ENCODE results near the gene CENPP.

Gene CENPP

DNA sequence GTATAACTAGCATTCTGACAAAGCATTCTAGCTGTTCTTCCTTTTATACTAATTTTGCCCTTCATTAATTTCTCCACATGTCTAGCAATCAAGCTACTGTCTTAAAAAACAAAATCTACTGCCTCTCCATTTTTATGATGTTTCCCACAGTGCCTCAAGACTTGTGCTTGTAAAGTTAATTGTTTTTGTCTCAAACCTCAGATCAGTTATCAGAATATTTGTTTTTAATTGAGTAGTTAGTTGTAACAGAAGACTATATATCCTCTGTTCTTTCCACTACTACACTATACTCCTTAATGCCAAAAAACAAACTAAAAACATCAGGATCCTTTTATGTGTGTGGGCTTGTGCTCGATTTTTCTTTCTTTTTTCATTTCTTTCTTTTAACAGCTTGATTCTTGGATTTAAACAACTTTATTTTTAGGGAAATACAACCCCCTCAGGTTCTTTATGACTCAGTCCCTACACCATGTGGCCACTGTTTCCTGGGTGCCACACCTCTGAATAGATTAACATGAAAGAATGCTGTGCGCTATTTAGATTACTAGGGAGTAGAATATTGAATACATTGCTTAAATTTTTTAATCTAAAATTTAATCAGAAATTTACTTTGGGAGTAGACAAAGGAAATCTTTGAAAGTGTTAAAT, 155.4 kb downstream of the CENPP start:
- DNase-seq (ENCODE audit: low read depth in 2 of 2) = no peak

DNA sequence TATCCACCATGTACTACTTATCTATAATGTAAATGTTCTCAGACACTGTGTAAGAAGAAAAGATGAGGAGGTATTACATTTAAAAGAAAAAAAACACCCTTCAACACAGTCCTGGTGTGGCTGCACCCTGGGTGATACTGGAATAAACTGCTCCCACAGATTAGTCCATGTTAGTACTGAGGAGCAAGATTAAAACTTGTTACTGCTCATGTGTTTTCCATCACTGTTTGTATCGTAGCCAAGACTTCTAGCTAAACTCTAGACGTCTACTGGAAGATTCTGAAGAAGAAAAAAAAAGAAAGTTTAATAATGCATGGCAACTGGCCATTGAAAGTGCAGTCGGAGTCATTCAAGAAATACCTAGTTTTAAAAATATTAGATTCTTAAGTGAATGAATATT, 156.6 kb downstream of the CENPP start, which contains the start of gene ASPN:
ASPN (minus strand) TSS at position 178 of the 400 bp plus-strand sequence.
- no peak for DNase-seq (ENCODE audit: low read depth in 2 of 2)

DNA sequence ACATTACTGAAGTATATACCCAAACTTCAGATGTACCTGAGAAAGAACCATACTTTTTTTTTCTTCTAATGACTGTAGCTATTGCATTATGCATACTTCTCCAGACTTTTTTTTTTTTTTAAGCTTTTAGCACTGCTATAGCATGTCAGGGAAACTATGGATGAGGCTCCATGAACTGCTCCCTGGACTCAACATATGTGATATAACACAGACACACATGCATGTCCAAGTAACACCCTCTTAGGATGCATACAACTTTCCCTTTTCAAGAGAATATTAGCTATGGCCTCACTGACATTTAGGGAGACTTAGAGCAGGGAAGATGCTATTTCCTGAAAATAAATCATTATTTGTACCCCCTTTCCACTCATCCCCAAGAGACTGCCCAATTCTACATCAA, 157.1 kb downstream of the CENPP start:
- no peak for DNase-seq (ENCODE audit: low read depth in 2 of 2)

DNA sequence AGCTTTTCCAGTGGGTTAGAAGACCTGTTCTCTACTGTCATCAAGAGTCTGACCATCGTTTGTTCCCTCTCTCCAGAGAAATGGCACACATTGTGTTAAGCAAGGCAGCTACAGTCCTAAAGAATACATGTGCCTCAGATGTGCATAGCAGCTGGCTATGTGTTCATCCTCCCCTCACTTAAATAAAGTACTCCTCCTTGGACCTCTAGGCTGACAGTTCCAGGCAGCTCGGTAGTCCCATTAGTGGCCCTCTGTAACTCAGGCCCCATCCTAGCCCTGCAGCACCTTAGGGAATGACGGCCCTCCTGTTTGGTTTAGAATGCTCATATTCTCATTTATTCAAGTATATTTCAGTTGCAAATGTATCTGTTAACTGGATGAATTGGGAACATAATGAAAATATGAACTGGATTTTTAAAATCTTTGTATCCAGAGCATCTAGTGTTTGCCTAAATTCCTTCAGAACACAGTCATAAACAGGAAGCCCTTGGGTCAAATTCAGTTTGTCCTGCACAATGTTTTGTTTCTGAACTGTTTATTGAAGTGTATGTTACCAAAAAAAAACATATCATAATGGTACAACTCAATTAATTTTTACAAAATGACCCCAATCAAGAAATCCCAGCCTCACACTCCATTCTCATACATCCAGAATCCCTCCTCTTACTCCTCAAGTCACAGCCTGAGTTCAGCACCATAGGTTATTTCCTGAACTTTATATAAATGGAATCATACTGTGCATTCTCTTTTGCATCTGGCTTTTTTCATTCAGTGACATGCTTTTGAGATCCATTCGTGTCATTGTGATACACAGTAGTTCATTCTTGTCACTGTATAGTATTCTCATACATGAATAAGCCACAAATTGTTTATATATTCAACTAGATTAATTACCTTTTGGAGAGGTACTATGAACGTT, 158.1 kb downstream of the CENPP start:
- DNase-seq (ENCODE audit: low read depth in 2 of 2) = no peak

DNA sequence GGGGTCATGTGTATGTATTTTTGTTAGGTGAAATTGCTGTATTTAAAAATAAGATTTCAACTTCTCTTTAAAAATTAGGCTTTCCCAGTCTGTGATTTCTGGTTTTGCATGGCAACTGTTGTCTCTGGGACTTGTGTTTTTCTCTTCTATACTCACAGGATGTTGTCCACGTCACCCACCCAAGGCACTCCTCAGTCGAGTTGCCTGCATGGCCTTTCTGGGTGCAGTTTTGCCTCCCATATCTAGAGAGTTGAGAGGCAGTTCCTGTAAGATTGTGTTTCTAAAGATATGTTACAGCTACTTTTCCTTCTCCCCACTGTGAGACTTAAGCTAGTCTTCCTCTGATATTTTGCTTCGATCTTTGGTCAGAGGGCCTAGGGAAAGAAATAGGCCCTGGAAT, 158.8 kb downstream of the CENPP start:
- no peak for DNase-seq (ENCODE audit: low read depth in 2 of 2)

DNA sequence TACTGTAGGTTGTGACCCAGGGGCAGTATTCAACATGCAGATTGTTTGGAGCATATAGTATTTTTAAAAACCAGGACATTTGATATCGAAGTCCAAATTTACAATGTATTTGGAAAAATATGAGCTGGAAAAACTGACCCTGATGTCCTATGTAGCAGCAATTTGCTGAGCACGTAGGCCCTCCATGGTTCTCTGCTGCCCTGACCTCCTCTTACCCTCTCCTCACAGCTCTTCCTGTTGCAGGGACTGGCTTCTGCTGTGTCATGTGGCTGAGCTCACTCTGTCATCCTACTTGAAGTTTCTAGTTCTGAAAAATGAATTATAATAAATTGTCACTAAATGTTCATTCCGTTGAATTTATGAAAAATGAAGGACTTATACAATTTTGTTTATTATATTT, 160.6 kb downstream of the CENPP start:
- no peak for DNase-seq (ENCODE audit: low read depth in 2 of 2)

DNA sequence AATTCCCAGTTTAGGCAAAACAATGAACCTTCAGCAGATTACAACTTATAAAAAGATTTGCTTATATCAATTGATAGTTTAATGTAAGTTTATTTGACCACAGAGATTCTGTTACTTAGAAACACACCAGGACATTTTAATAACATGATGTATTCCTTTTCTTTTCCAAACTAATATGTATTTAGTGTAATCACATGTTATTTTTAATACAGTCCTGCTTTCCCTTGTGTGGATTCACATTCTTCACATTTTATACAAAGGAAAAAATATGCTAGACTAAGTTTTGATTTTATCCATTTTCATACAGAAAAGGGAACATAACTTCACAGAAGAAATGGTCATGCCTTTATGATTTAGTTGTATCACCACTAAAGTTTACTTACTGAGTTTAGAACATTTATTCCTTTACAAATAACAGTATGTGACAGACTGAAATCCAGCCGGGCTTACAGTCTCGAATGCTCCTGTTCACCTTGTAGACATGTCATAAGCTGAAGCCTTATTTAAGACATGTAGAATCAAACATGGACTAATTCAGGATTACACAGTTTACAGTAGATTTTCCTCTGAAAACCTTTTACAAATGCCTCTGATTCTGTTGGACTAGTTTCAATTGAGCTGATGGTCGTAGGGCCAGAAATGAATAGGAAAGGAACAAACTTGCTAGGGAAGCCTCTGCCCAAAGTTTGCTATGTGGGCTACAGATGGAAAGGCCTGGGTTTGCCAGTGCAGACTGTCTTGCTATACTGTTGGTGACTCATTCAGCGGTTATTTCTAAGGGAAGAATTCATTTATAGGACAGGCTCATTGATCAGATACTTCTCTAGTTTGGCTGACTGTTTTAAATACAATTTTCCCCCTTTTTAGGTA, 163.2 kb downstream of the CENPP start:
- no peak for DNase-seq (ENCODE audit: low read depth in 2 of 2)

DNA sequence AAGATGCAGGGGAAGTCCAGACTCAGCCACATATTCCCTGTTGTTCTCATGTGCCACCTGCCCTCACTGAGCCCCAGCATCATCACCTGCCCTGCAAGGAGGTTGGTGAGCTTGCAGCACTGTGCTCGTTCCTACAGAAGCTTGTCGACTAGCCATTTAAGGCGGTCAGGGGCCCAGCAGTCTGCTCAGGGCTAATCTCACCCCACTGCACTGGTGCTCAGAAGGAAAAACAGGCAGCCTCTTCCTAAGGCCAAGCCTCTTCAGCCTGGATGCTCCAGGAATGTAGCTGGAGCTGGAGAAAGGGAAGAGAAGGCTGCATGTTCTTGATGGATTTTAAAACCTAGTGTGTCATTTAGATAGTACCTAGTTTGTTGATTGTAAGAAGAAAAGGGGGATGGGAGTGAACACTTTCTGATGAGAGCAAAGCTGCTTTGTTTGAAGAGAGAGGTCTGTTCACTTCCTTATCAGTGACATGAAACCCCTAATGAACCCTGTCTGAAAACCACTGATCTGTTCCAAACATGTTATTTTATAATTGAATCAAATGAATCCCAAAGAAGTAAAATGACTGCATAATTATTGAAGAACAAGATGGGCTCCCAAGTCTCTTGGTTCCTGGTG, 167.1 kb downstream of the CENPP start:
- DNase-seq (ENCODE audit: low read depth in 2 of 2) = no peak

DNA sequence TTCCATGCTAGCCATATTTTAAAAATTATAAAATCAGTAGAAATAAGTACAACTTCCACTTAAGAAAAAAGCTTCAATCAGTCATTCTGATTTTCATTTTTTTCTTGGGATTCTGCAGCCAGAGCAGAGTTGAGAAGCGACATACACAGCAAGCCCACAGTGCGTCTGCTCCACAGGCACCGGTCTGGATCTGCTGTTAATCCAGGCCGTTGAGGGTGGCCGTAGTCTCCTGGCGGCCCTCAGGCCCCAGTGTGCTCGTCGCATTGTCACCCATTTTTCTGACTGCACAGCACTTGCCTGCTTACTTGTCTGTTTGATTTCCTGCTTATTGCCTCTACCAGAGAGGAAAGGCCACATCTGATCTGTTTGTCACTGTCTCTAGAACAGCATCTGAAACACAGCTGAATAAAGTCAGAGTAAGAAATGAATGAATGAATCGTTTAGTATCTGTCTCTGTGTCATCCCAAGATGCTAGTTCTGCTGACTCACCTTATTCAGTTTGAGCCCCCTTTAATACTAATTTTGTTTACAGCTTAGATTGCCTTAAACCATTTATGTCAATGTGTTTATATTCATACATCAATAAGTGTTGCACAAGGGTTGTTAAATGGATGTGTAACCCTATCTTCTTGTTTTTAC, 168.1 kb downstream of the CENPP start:
- no peak for DNase-seq (ENCODE audit: low read depth in 2 of 2)

DNA sequence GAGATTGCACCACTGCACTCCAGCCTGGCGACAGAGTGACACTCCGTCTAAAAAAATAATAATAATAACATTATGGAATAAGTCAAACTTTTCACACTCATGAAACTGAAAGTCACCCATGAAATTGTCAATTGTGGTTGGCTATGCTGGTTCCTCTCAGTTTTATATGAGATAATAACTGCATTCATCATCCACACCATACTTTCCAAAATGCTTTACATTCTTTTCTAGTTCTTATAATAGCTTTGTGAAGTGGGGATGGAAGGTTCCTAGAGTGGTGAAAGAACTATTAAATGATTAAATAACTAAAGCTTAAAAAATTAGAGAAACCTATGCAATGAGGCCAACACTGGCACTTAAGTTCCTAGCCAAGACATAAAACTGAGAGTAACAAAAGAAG, 169.1 kb downstream of the CENPP start:
- no peak for DNase-seq (ENCODE audit: low read depth in 2 of 2)

DNA sequence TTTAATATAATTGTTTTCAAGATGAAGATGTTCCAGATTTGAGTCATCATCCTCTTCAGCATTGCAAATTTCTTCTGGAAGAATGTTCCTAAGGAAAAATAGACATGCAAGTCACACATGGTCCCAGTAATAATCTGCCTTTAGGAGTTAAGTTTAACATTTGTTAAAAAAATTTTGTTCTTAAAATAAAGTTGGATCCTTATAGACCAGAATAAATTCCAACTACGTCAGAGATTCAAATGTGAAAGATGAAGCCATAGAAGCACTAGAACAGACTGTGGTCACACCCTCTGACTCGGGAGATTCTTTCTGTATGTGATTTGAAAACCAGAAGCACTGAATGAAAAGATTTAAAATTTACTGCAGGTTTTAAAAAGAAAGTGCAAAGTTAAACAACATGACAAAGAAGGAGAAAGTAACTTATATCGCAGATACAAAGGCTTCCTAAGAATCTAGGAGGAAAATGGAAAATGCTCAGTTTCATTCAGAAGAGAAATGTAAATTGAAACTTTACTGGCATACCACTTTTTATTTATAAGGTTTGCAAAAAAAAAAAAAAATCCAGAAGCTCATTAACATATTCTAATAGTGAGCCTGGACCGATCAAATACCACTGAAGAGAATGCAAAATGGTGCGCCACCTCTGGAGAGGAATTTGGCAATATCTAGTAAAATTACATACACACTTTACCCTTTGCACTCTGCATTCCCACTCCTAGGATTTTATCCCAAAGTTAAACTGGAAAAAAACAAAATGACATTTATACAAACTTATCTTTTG, 170.8 kb downstream of the CENPP start:
- DNase-seq (ENCODE audit: low read depth in 2 of 2) = no peak

DNA sequence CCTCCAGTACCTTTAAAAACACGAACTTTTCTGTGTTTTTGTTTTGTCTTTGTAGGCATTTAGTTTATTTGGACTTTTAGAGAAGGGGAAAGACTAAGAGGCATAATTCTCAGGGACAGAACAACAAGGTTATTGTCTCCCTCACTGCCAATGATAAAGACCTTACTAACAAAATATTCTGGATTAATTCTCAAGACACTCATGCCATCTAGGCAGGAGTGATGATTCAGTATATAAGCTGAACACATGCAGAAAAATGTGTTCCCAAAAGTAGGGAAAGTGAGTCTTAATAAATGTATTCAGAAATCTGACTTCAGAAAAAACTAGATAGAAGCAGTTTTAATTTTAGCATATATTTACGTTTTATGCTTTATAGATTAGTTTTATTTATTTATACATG, 173.9 kb downstream of the CENPP start:
- DNase-seq (ENCODE audit: low read depth in 2 of 2) = no peak

DNA sequence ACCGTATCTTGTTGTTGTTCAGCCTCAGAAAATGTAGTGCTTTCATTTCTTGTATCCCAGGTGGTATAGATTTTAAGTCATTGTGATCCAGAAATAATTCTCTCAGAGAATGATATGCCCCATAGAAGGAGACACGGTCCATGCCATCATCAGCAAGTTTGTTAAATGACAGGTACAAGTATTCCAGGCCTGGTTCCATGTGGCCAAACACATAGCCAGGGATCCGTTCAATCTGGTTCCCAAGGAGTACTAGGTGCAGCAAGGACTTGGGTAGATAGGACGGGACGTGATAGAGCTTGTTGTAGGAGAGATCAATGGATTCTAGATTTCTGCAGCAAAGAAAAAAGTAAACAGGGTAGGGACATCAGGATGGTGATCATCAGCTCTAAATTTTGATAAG, 175.0 kb downstream of the CENPP start:
- no peak for DNase-seq (ENCODE audit: low read depth in 2 of 2)

DNA sequence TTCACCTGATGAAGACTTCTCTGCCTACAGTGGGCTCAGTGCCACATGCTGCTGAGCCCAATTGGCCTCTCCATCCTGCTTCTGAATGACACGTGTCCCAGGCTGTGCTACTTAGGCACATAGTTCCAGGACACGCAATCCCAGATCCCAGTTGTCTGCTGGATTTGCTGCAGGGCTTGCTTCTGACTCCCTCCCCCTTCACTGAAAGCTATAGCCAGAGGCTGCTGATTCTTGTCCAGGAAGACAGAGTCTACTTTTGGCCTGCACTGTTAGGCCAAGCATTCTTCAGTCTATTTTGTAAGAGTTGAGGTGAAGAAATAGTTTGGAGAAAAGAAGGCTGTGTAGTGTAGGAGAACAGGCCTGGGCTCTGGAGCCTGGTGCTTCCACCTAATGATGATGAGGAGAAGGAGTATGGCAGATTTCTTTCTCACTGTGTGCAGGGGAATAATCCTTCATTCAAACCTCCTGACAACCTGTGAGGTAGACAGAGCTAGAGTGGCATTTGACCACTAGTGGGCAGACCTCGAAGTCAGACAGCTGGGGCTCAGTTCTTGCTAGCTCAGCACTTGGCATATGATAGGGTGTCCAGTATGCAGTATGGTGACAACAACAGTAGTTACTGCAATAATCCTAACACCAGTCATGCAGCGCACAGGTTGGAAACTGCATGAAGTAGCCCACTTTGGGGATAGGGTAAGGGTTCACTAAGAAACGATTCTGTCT, 176.1 kb downstream of the CENPP start:
- DNase-seq (ENCODE audit: low read depth in 2 of 2) = no peak

DNA sequence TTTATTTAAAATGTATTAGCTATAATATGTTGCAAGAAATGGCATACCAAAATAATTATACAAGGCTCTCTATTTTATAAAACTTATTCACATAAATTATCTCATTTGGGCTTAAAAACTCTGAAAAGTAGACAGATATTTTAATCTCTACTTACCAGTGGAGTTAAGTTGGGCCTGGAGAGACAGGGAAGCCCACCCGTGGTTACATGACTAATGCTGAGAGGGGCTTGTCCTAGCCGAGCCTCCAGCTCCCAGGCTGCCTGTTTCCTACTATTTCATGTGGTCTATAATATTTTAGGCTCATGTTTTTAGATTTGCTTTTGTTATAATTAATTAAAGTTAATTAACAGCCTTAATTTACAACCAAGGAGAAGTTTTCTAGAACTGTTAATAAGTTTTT, 177.4 kb downstream of the CENPP start:
- DNase-seq (ENCODE audit: low read depth in 2 of 2) = no peak

DNA sequence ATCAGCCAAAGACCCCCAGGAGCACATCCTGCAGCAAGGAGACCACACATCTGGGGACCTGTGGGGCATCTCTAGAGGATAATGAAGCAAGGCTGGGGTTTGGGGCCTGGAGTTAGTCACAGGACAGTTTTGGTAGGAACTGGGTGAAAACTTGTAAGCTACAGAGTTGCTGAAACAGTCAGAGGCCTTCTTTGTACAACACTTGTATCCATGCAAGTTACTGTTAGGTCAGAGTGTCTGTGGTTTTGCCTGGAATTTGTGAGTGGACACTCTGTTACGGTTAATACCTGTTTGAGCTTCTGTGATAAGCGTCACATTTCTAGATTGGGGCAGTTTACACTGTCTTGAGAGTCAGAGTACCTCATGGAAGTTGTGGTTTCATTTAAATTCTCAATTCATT, 179.1 kb downstream of the CENPP start:
- DNase-seq (ENCODE audit: low read depth in 2 of 2) = no peak

DNA sequence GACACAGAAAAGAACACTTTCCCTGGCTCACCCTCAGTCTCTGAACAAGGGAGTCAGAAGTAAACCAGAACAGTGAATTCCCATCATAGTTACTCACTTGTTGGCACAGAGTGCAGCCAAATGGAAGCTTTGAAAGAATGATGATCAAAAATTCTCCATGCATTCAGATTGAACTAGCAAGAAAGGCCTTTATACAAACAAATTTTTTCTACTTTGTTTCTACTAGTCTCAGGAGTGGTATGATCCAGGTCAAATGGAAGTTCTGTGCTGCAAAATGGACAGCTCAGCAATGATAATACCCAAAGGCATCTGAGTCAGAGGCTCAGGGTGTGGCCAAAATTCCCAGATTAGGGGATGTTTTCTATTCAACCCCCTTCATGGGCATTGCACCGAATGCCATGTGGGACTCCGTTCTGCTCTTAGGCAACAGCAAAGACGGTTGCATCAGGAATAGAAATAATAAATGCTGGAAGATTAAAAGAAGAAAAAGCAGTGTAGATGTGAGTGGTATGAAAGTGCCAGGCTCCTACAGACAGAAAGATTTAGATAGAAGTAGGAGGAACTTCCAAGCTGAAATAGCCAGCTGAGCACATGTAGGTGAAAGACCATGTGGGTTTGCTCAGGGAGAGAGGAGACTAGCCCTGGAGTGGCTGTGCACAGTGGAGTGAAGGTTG, 180.6 kb downstream of the CENPP start:
- DNase-seq (ENCODE audit: low read depth in 2 of 2) = no peak

DNA sequence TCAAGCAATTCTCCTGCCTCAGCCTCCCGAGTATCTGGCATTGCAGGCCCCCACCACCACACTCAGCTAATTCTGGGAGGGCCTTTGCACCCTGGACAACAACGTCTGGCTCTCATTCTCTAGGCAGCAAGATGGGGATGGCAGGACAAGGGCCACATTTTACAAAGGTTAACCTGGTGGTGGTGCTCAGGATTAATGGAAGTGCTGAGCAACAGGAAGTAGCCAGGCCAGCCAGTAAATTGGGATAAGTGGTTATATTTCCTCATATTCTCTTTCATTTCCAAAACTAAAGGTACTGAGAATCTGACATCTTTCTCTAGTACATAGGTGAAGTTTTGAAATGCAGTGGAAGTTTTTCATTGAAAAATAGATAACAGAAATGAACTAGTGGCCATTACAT, 181.3 kb downstream of the CENPP start:
- no peak for DNase-seq (ENCODE audit: low read depth in 2 of 2)

DNA sequence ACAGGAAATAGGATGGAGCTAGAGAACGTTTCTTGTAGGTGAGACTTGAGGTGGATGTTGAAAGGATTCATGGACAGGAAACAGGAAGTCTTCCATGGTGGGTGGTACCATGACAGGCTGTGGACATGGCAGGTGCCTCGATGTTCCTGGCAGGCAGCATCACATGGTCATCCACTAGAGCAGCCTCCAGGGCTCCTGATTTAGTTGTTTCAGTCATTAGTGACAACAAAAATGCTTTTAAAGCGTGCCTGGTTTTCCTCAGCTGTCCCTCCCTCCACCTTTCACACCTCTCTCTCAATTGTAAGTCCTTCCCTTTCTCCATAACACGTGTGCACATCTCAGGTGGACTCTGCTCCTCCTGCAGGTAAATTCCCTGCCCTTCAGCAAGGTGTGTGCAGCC, 181.7 kb downstream of the CENPP start:
- DNase-seq (ENCODE audit: low read depth in 2 of 2) = no peak

Measured in activated CD8-positive, alpha-beta memory T cell treated with anti-CD3 and anti-CD28 coated beads for 4 hours (primary cell).